NCI-H1436 treated with DMSO at 0.1 percent for 48 hours (cell line): ENCODE measurements around the gene POLN.

ENCODE experiments used
- DNase-seq: peaks from one replicate; lab custom pipeline; 2025; lab: John Stamatoyannopoulos, UW

POLN gene

DNA sequence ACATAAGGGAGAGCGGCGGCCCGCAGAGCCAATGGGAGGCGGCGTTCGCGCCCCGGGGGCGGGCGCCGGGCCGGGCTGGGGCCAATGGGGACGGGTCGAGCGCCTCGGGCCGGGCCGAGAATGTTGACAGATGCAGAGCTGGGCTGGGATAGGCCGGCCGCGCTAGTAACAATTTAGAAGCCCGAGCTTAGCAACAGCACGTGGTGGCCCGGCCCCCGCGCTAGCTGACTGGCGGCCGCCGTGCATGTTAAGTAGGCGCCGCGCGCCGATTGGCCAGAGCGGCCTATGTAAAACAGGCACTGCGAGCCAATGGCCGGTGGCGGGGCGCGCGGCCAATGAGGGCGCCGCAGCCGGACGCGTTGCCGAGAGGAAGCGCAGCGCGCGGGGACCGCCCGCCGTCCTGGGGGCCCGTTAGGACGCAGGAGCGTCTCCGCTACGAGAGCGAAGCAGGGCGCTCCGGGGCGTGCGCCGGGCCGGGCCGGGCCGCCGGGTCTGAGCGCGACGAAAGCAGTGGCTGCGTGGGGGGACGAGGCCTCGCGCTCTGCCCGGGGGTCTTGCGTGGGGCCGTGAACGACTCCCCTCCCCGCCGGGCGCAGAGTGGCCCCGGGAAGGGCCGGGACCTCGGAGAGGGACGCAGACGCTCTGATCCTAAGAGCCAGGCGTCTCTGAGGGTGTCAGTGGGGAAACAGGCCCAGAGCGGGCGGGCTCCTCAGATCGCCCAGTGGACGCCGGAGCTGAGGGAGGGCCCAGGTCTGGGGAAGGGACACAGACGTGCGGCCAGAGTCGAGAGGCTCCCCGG lies 20.4 kb upstream of the POLN start:
- peak; percentile 67 for DNase-seq

GRCh38 chr4:2261853-2262144 lies 19.9 kb upstream of the POLN start, which contains the start of gene MXD4:
Gene MXD4, minus strand, starts transcription at chr4:2262109. Its CDS starts 129 bp downstream, at chr4:2261980.
- no peak for DNase-seq

DNA sequence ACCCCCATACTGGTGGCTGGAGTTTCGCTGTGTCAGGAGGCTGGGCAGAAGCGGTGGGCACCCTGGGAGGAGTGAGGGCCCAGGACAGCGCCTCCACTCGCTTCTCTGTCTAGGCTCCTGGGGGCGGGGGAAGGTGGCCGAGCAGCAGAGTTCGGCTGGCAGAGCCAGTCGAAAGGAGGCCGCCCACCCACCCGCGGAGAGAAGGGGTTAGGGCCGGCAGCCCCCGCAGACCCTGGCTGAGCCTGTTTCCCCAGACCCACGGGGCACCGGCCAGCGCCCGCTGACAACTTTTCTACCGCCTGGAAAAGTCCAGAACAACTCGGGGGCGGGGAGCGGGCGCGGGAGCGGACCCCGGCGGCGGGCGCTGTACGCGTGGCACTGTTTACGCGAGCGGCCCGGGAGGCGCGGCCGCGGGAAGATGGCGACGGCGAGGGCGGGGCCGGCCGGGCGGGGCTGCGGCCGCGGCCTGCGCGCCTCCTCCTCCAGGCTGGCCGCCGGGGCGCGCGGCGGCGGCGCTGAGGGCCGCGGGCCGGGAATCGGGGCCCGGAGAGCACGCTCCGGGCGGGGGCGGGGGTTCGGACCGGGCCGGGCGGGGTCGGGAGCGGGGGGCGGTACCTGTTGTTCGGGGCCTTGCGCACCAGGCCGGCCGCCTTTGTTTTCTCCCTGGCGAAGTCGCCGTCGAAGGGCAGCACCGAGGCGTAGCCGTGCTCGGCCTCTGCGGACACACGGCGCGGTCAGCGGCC lies 19.4 kb upstream of the POLN start:
- DNase-seq, result no peak

- DNase-seq, result no peak
Measured at GRCh38 chr4:2260344-2261109, 18.6 kb upstream of the POLN start.

DNA sequence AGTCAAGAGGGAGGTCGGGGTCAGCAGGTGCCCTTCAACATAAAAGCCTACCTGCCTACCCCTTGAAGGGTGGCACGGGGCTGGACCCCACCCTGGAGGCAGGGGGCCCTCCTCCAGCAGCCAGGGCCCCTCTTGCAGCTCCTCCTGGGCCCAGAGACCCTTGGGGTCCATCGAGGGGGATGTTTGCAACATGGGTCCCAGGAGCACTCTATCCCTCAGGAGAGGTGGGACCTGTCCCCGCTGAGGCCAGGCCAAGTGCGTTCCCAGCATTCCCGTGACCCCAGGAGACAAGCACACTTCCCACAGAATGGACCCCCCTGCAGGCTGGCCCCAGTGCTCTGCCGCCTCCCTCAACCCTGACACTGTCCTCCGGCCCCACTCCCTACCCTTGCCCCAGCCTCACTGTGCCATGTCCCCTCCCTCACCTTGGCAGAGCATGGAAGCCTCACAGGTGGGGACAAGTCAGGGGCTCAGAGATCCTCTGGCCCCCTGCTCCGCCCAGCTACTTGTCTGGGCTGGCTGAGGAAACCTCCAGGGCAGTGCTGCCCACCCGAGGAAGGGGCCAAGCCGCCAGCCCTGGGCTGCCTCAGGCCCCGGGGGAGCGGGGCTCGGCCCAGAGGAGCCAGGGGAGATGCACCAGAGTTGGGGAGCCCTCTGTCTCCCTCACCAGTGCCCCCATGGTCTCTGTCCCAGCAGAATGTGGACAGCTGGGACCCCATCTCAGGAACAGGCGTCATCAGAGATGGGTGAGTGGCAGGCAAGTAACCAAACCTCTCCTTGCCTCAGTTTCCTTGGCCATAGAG lies 17.8 kb upstream of the POLN start:
- DNase-seq, result no peak

DNA sequence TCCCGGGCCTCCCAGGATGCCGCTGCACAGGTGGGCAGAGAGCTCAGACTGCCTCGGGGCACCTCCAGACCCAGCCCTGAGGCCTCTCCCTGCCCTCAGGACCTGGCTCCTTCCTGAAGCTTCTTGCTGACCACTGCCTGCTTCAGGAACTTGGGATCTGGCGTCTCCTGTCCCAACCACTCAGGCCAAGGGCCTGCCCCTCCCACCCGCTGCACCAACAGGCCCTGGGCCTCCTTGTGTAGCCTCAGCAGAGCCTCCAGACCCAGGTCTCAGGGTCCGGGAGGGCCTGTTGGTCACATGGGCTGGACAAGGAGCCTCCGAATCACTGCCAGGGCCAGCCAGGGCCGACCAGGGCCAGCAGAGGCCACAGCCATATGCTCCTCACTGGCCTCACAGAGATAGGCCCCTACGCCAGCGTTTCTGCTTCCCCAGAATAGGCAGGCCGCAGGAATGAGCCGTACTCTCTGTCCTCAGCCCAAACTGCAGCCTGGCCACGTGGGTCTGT lies 17.2 kb upstream of the POLN start:
- no peak for DNase-seq

- DNase-seq, result no peak
Measured at GRCh38 chr4:2258091-2259035, 16.4 kb upstream of the POLN start.

DNA sequence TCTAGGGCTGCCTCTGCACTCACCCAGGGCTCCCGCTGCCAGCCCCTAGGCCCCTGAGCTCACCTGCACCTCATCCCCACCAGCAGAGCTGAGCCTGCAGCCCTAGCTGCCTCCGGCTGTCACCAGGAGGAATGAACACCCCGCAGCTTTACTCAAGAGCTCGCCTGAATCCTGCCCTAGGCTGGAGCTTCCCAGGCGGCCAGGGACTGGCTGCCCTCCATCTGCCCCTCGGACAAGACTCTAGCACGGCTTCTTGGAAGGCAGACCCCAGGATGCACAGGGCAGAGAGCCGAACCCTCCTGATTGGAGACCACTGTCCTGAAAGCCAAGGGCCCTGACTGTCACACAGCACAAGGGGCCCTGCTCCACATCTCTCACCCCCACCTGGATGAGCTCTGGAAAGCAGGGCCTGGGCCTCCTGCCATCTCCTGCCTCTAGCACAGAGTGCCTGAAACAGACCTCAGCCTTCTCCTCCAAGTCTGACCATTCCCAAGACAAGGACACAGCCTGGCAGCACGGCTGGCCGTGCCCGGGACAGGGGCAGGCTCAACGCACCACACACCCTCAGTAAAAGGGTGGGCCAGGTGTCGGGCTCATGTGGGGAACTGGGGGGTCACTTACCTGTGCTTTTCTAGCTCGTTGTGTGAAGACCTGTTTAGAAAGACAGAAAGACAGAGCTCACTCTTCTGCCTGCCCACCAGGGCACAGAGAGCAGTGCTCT lies 15.6 kb upstream of the POLN start:
- no peak for DNase-seq

- no peak for DNase-seq
Measured at GRCh38 chr4:2256781-2257191, 14.9 kb upstream of the POLN start.

DNA sequence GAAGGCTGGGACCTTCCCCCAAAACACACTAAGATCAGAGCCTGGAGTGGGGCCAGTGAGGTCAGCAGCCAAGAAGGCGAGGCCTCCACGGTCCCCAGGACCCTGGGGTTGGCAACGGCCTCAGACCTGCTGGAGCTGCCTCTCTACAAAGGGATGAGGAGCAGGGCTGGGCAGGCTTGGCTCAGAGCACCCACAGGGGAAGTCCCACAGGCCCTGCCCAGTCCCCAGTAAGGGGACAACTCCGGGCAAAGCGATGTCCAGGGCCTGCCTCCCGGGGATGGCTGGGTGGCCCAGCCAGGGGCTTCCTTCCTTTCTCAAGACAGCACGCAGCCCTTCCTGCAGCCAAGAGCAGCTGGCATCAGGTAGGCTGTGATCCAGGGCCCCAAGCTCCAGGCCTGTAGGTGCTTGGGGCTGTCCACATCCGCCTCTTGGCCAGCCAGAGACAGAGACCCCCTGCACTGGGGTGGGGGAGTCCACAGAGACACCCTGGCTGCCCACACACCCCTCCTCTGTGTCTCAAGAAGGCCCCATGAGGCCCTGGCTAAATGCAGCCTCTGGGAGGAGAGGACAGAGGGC lies 14.3 kb upstream of the POLN start:
- DNase-seq, result no peak

GRCh38 chr4:2255501-2256155 lies 13.7 kb upstream of the POLN start:
- DNase-seq, result no peak

- DNase-seq, result no peak
Measured at GRCh38 chr4:2254665-2255500, 13.0 kb upstream of the POLN start.

- DNase-seq, result no peak
Measured at GRCh38 chr4:2253160-2254084, 11.5 kb upstream of the POLN start.

DNA sequence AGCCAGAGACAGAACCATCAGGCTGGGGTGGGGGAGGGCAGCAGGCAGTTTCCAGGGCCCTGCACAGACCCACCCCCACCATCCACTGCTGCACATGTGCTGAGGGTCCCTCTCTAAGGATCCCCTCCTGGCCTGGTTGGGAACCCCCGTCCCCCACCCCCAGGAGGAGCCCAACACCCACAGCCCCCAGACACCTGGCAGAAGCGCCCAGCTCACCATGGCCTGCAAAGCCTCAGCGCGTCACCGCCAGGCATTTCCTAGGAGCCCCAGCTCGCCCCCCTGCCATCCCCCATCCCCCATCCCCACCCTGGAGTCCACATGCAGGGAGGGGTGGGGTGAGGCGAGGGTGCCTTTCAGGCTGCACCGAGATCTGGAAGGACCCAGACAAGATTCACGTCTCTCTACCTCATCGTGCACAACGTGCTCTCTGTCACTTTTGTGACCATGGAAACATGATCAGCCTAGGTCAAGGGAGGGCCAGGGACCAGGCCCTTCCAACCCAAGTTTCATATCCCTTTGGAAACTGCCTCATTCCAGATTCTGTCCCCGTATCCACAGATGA lies 10.7 kb upstream of the POLN start:
- DNase-seq, result no peak

DNA sequence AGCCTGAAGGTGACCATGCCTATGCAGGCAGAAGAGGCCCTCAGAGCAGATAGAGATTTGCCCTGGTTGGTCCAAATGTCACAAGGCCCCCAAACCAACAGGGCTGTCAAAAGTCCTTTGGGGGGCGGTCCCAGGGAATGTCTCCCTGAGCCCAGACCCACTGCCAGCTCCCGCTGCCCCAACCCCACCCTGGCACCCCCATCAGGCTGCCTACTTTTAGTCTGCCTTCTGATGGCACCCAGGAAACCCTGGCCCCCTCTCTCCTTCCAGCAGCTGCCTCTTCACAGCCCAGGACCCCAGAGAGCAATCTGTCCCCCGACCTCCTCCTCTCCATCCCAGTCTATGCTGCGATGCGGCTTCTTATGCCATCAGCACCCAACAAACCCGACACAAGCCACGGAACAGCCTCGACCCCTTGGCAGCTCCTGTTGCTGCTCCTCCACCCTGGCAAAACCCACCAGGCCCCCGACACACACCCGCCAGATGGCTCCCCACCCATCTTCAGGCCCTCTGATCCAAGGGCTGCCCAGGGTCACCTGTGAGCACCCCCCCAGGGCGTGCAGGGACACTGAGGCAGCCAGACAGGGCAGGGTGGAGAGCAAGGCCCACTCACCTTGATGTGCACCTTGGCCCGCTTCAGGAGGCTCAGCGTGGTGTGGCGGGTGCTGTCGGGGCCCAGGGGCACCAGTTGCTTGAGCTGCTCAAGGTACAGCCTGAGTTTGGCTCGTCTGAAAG lies 10.0 kb upstream of the POLN start:
- DNase-seq, result no peak
